ENCODE results near the gene MKRN3. TPM values are rescaled to one million over a fixed set of nuclear protein-coding genes. Genes with fewer than 3 reads are reported as not detected.

The MKRN3 gene
- total and polyA plus RNA-seq, 2 experiments from 2014 or later = not detected

GRCh38 chr15:23569151-23569925 lies 3.9 kb downstream of the MKRN3 start:
- no peak overlapping the region for H3K4me3 ChIP-seq
- H3K4me1 Mint-ChIP-seq = peaks cover 4% of the 10 kb centered on the region; the same call in 1 of the 3 replicates
- no peaks in the 10 kb centered on the region for H3K79me2 ChIP-seq (replicated peaks; ENCODE audit: insufficient read depth)
- no peaks in the 10 kb centered on the region for H3K4me1 ChIP-seq (ENCODE audit: insufficient read depth)
- no peaks in the 10 kb centered on the region for H4K20me1 ChIP-seq (replicated peaks; ENCODE audit: insufficient read depth)
- H3K9me2 ChIP-seq (ENCODE audit: insufficient read depth) = no peaks in the 10 kb centered on the region
- H2AFZ ChIP-seq = no peak overlapping the region
- no peaks in the 10 kb centered on the region for H3F3A ChIP-seq (replicated peaks; ENCODE audit: low read depth)
- H3K4me3 Mint-ChIP-seq = no peak overlapping the region
- H3K4me2 ChIP-seq = no peak overlapping the region
- H3K27ac ChIP-seq (ENCODE audit: low read depth) = no peak overlapping the region
- H3K27ac Mint-ChIP-seq = no peak overlapping the region; the same call in 1 of the 2 replicates
- no peak for DNase-seq (ENCODE audit: low spot score)
- H3K36me3 Mint-ChIP-seq (ENCODE audit: low read depth) = peaks cover 24% of the 10 kb centered on the region
- peaks cover 86% of the 10 kb centered on the region for H3K9me3 Mint-ChIP-seq
- no peaks in the 10 kb centered on the region for H3K36me3 ChIP-seq (ENCODE audit: insufficient read depth)
- H3K27me3 ChIP-seq (ENCODE audit: insufficient read depth) = no peaks in the 10 kb centered on the region
- peaks cover 1% of the 10 kb centered on the region for H3K27me3 Mint-ChIP-seq (ENCODE audit: insufficient read depth, low read depth, poor library complexity)
- ATAC-seq = no peak
- TF ChIP-seq REST (IDR thresholded peaks at IDR 0.05; ENCODE audit: unreplicated experiment) (no peak), NANOG (IDR thresholded peaks at IDR 0.05; ENCODE audit: borderline replicate concordance) (no peak), ZNF114 (CRISPR knock-in tag; IDR thresholded peaks at IDR 0.05) (no peak)

- Histone ChIP-seq H3K4me3 (no peak overlapping the region), H3K79me2 (replicated peaks; ENCODE audit: insufficient read depth) (no peaks in the 10 kb centered on the region), H3K36me3 (ENCODE audit: insufficient read depth) (no peaks in the 10 kb centered on the region), H3F3A (replicated peaks; ENCODE audit: low read depth) (no peaks in the 10 kb centered on the region), H2AFZ (peak overlapping the region; percentile 44; the same call in 1 of the 2 replicates), H3K4me1 (ENCODE audit: insufficient read depth) (no peaks in the 10 kb centered on the region), H3K4me2 (no peak overlapping the region), H3K27ac (ENCODE audit: low read depth) (no peak overlapping the region), H3K9me2 (ENCODE audit: insufficient read depth) (no peaks in the 10 kb centered on the region), H3K27me3 (ENCODE audit: insufficient read depth) (no peaks in the 10 kb centered on the region), H4K20me1 (replicated peaks; ENCODE audit: insufficient read depth) (no peaks in the 10 kb centered on the region)
- no peak overlapping the region for H3K27ac Mint-ChIP-seq
- 0 out of 3 replicates have a peak, but pooled peaks cover 4% of the 10 kb centered on the region for H3K4me1 Mint-ChIP-seq
- peak; percentile 25 for DNase-seq (ENCODE audit: low spot score)
- H3K27me3 Mint-ChIP-seq (ENCODE audit: insufficient read depth, low read depth, poor library complexity) = peaks cover 1% of the 10 kb centered on the region
- H3K9me3 Mint-ChIP-seq = peaks cover 85% of the 10 kb centered on the region
- ATAC-seq = peak; percentile 72
- H3K36me3 Mint-ChIP-seq (ENCODE audit: low read depth) = peaks cover 14% of the 10 kb centered on the region
- no peak overlapping the region for H3K4me3 Mint-ChIP-seq
- TF ChIP-seq STAT1 (IDR thresholded peaks at IDR 0.05; ENCODE audit: unreplicated experiment) = no peak
- no peak for TF ChIP-seq POLR2AphosphoS5 (IDR thresholded peaks at IDR 0.05; ENCODE audit: low read depth)
- TF ChIP-seq REST (IDR thresholded peaks at IDR 0.05; ENCODE audit: unreplicated experiment) = no peak
- no peak for TF ChIP-seq NANOG (IDR thresholded peaks at IDR 0.05; ENCODE audit: borderline replicate concordance)
- TF ChIP-seq CREB1 (CRISPR knock-in tag; IDR thresholded peaks at IDR 0.05; ENCODE audit: low read depth) = no peak
- no peak for TF ChIP-seq JUNB (IDR thresholded peaks at IDR 0.05; ENCODE audit: unreplicated experiment)
- TF ChIP-seq EZH2 (IDR thresholded peaks at IDR 0.05; ENCODE audit: low read depth, unreplicated experiment) = no peak
Observed at GRCh38 chr15:23570486-23570885, 5.0 kb downstream of the MKRN3 start.
